ENCODE results near the gene POLA1.

Gene POLA1

DNA sequence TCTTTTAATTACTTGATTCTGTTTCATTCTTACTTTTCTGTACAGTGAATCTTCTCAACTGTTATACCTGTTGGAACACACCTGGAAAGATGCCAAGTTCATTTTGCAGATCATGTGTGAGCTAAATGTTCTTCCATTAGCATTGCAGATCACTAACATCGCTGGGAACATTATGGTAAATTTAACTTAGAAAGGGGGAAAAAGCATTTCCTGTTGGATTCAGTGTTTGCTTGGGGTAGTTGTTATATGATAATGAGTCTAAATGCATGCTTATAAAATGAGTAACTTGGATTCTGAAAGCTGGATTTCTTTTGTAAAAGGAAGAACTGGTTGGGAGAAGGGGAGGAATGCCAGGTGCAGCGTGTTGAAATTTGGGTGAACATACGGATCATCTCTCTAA, 47.6 kb downstream of the POLA1 start (continued):
- TF ChIP-seq ZSCAN16 (tag by site-specific recombination; IDR thresholded peaks at IDR 0.05) (no peak), ELK4 (IDR thresholded peaks at IDR 0.05; ENCODE audit: borderline replicate concordance, low read depth, low read length) (no peak), ZNF239 (tag by site-specific recombination; IDR thresholded peaks at IDR 0.05) (no peak)

DNA sequence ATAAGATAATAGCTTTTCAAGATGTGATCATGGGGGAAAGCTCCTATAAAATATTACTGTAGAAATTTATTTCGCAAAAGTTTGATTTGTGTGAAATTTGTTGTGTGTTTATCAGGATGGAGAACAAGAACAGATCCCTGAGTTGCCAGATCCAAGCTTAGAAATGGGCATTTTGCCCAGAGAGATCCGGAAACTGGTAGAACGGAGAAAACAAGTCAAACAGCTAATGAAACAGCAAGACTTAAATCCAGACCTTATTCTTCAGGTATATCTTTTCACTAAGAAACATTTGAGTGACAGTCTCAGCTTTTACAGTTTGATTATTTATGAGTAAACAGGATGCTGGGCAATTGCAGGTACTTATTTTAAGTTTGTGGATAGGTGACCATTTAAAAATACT, 54.5 kb downstream of the POLA1 start:
- CTCF ChIA-PET, result interaction anchor here (0.5 to 1.1 kb wide), 2 partner anchors 72 to 396 kb away, joined by 3 to 4 read pairs; no protein-coding TSS in a partner anchor

More for the DNA sequence above, 54.5 kb downstream of the POLA1 start:
- Histone ChIP-seq H3K27ac (ENCODE audit: extremely low read depth, low read depth, low read length) (no peak overlapping the region), H3K36me3 (ENCODE audit: control insufficient read depth in 2 of 2, insufficient read depth in 1 of 2, low read length in 2 of 2) (peaks cover 37 to 54% of the 10 kb centered on the region in 2 experiments), H3K4me1 (ENCODE audit: control insufficient read depth, insufficient read depth, low read length) (no peaks in the 10 kb centered on the region), H3K4me3 (ENCODE audit: low read depth, low read length) (no peak overlapping the region), H3K9me3 (ENCODE audit: control insufficient read depth, insufficient read depth, low read depth, low read length) (no peaks in the 10 kb centered on the region)
- TF ChIP-seq, protein P1, sequence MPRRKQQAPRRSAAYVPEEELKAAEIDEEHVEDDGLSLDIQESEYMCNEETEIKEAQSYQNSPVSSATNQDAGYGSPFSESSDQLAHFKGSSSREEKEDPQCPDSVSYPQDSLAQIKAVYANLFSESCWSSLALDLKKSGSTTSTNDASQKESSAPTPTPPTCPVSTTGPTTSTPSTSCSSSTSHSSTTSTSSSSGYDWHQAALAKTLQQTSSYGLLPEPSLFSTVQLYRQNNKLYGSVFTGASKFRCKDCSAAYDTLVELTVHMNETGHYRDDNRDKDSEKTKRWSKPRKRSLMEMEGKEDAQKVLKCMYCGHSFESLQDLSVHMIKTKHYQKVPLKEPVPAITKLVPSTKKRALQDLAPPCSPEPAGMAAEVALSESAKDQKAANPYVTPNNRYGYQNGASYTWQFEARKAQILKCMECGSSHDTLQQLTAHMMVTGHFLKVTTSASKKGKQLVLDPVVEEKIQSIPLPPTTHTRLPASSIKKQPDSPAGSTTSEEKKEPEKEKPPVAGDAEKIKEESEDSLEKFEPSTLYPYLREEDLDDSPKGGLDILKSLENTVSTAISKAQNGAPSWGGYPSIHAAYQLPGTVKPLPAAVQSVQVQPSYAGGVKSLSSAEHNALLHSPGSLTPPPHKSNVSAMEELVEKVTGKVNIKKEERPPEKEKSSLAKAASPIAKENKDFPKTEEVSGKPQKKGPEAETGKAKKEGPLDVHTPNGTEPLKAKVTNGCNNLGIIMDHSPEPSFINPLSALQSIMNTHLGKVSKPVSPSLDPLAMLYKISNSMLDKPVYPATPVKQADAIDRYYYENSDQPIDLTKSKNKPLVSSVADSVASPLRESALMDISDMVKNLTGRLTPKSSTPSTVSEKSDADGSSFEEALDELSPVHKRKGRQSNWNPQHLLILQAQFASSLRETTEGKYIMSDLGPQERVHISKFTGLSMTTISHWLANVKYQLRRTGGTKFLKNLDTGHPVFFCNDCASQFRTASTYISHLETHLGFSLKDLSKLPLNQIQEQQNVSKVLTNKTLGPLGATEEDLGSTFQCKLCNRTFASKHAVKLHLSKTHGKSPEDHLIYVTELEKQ (tag by site-specific recombination; IDR thresholded peaks at IDR 0.05; ENCODE audit: borderline replicate concordance), result no peak
- TF ChIP-seq ZNF16 (tag by site-specific recombination; IDR thresholded peaks at IDR 0.05; ENCODE audit: low read depth) (no peak), ZNF513 (tag by site-specific recombination; IDR thresholded peaks at IDR 0.05) (no peak), ZNF114 (tag by site-specific recombination; IDR thresholded peaks at IDR 0.05) (no peak), ZNF624 (tag by site-specific recombination; IDR thresholded peaks at IDR 0.05) (no peak), GLI2 (tag by site-specific recombination; IDR thresholded peaks at IDR 0.05; ENCODE audit: borderline replicate concordance, low read depth) (no peak), ZNF529 (tag by site-specific recombination; IDR thresholded peaks at IDR 0.05; ENCODE audit: insufficient replicate concordance) (no peak), ZNF423 (tag by site-specific recombination; IDR thresholded peaks at IDR 0.05) (no peak), ZNF221 (tag by site-specific recombination; IDR thresholded peaks at IDR 0.05; ENCODE audit: borderline replicate concordance) (no peak), ZNF621 (tag by site-specific recombination; IDR thresholded peaks at IDR 0.05) (no peak)
- TF ChIP-seq, protein P2, sequence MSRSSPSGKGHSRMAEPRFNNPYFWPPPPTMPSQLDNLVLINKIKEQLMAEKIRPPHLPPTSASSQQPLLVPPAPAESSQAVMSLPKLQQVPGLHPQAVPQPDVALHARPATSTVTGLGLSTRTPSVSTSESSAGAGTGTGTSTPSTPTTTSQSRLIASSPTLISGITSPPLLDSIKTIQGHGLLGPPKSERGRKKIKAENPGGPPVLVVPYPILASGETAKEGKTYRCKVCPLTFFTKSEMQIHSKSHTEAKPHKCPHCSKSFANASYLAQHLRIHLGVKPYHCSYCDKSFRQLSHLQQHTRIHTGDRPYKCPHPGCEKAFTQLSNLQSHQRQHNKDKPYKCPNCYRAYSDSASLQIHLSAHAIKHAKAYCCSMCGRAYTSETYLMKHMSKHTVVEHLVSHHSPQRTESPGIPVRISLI (tag by site-specific recombination; IDR thresholded peaks at IDR 0.05), result no peak
- TF ChIP-seq, protein P3, sequence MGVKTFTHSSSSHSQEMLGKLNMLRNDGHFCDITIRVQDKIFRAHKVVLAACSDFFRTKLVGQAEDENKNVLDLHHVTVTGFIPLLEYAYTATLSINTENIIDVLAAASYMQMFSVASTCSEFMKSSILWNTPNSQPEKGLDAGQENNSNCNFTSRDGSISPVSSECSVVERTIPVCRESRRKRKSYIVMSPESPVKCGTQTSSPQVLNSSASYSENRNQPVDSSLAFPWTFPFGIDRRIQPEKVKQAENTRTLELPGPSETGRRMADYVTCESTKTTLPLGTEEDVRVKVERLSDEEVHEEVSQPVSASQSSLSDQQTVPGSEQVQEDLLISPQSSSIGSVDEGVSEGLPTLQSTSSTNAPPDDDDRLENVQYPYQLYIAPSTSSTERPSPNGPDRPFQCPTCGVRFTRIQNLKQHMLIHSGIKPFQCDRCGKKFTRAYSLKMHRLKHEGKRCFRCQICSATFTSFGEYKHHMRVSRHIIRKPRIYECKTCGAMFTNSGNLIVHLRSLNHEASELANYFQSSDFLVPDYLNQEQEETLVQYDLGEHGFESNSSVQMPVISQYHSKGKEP (tag by site-specific recombination; IDR thresholded peaks at IDR 0.05), result no peak
- POLR2A ChIA-PET, result no interaction called here
